Fibroblast of peridontal ligament (primary cell): ENCODE results near the gene CD36.

Source experiments
- DNase-seq: peaks from one replicate; pipeline ENCODE4 v3.0.0-alpha.2; 2010; ENCODE audit errors: extremely low read depth

The CD36 gene

GRCh38 chr7:80637911-80638765 lies at the start of gene CD36:
TSS of gene CD36 (plus strand) at chr7:80638642. CDS start at chr7:80646741, 8,099 bp downstream.
- no peak for DNase-seq

DNA sequence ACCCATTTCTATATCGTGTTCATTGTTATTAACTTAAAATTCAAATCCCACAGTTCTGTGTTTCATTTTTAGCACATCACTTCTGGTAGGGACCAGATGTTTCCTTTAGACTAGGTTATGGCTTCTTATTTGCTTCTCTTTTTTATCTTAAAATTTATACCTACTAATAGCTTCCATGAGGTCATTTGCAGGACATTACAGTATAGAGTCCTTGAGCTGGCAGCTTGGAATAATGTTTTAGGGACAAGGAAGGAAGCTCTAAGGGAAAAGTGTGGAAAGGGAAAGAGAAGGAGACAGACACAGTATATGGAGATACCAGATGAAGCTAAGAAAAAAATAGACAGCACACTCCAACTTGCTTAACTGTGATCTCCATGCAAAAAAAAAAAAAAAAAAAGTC lies 48.8 kb upstream of the CD36 start:
- no peak for DNase-seq

GRCh38 chr7:80591654-80592053 lies 46.8 kb upstream of the CD36 start:
- DNase-seq, result no peak

DNA sequence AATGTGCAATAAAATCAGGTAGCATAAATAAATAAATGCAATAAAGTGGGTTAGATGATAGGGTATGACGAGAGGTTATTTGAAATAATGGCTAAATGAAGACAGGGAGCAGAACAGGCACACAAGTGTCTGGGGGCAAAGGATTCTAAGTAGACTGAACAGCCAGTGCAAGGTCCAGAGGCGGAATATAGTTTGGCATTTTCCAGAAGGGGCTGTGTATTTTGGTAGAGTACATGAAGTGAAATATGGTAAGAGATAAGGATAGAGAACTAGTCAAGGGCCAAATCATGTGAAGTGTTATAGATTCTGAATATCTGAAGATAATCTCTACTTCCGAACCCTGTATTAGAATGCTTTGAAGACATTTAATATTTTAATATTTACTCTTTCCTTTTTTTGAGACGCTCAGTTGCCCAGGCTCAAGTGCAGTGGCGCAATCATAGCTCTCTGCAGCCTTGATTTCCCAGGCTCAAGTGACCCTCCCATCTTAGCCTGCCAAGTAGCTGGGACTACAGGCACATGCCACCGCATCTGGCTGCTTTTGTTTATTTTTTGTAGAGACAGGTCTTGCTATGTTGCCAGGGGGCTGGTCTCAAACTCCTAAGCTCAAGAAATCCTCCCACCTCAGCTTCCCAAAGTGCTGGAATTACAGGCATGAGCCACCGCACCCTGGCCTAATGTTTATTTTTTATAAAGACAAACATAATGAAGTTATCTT lies 44.4 kb upstream of the CD36 start:
- peak; percentile 17 for DNase-seq

DNA sequence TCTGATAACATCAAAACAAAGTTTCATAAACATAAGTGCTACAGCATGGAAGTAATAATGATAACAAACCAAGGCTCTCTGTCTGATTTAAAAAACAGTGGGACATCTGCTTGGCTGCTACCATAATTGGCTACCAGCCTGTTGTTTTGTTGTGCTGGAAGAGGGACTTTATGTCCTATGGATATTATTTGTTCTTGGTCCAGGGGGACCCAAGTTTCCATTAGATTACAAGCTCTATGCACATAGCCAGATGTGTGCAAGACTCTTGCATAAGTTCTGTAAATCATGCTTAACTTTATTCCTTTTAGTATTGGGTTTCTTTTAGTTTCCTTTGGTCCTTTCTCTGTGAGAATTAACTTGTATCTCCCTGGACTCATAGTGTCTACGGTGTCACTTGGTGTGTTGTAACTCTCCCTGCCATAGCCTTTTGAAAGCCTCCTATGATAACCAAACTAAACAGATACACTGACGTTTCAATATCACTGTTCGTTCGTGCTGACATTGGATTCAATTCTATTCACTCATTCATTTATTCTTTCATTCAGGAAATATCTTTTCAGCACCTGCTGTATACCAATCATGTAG lies 41.4 kb upstream of the CD36 start:
- DNase-seq, result no peak

GRCh38 chr7:80597875-80598274 lies 40.6 kb upstream of the CD36 start:
- DNase-seq, result no peak

GRCh38 chr7:80600046-80600445 lies 38.4 kb upstream of the CD36 start:
- DNase-seq, result no peak

DNA sequence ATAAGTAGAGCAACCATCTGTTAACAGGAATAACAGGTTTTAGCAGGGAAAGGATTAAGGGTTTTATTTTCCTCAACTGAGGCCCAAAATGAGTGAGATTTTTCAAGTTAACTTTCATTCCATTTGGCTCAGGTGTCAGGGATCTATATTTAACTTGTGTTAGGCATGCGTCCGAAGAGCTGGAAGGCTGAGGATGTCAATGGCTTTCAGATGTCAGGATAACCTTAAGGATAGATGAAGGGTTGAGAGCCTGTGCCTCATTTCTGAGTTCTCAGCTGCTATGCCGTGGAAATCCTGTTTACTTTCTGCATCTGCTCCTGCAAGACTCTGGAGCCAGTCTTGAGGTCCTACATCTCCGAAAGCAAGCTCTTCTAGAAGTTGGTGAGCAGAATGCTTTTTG lies 36.4 kb upstream of the CD36 start:
- no peak for DNase-seq

- no peak for DNase-seq
Measured at GRCh38 chr7:80603940-80604339, 34.5 kb upstream of the CD36 start.

DNA sequence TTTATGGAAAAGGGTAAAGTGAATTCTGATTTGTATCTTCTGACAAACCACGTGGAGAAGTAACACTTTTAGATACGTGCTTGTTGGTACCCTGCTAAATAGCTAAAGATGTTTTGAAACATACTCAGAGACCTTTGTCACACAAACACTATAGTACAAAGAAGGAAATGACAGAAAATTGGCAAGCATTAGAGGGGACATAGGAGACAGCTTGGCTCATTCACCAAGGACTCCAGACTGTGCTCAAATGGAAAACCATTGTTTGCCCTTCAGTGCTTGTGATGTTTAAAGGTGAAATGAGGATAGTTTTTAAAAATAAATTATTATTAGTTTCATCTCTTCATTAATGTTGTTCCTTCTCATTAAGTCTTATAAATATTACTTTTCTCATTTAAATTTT lies 34.0 kb upstream of the CD36 start:
- no peak for DNase-seq

DNA sequence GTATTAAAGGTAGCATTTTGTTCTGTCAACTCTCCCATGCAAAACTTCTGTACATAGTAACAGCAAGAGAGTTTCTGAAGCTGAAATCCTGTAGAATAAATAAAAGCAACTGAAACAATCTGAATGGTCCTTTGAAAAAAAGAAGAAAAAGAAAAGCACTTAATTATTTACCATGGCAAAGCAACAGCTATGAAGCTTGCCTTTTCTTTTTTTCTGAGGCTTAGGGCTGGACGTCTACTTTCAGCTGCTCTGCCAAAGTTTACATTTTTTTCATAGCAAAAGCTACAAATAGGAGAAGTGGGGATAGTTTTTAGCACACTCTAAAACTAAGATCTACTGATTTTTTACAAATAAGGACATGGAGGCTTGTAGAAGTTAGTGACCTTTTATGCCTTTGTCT lies 31.3 kb upstream of the CD36 start:
- DNase-seq, result peak; percentile 24

DNA sequence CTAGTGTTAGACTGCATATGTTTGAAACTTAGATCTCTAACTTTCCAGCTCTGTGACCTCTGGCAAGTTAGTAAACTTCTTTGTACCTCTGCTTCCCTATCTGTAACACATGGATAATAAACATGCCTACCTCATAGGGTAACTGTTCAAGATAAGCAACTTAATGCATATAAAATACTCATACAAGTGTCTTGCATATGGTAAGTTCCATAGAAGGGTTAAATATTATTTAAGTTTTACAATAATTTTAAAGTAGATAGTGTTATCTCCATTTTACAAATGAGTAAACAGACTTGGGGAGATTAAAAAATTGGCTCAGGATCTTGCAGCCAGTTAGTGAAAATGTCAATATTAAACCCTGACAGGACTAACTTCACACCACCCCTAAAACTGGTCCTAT lies 30.1 kb upstream of the CD36 start:
- DNase-seq, result no peak

GRCh38 chr7:80609751-80610150 lies 28.7 kb upstream of the CD36 start:
- DNase-seq, result no peak

- no peak for DNase-seq
Measured at GRCh38 chr7:80611353-80611752, 27.1 kb upstream of the CD36 start.

DNA sequence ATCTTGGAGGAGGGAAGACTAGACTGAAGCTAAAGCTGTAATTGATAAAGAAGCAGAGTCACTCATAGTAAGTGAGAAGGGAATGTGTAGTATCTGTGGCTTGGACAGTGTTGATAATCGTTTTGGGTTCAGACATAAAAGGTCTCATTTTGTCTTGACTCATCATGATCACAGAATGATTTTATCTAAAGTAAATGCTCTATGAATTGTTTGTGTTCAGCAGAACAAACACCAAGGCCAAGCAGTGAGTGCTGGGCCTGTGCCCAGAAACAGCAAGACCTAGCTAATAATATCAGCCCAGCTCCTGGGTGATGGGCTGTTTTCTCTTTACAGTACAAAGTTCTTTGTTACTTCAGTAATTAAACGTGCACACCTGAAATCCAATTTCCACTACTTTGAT lies 26.7 kb upstream of the CD36 start:
- DNase-seq, result peak; percentile 49

GRCh38 chr7:80612880-80613279 lies 25.6 kb upstream of the CD36 start:
- DNase-seq, result no peak

DNA sequence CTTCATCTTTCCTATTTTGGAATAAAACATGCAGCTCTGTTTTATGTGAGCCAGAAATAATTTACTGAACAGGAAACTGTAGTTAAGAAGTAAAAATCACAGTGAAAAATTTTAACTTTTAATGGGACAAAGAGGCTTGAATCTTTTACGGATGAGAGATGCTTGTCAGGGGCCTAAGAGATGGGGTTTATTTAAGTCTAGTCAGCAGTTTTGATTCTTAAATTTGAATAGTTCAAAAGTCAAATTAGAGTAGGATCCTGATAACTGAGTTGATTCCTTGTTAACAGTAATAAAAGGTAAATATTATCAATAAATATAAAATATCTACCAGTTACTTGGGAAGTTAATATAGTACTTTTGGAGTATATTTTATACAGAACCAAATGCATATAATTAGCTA lies 24.9 kb upstream of the CD36 start:
- no peak for DNase-seq

GRCh38 chr7:80614851-80615271 lies 23.6 kb upstream of the CD36 start:
- DNase-seq, result peak; percentile 31

DNA sequence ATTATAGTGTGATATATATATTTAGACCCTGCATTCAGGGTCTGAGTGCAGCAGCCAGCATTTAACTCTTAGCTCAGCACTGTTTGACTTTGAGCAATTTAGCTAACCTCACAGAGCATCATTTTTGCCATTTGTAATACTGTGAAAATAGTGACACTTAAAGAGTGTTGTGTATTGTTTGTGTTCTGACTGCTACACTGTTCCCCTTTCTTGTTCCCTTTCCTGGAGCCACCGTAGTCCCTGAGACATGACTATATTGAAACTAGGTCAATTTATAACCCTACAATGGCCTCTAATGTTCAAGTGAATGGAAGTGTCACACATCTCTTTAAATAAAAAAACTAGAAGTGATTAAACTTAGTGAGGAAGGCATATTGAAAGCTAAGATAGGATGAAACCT lies 20.3 kb upstream of the CD36 start:
- DNase-seq, result no peak

DNA sequence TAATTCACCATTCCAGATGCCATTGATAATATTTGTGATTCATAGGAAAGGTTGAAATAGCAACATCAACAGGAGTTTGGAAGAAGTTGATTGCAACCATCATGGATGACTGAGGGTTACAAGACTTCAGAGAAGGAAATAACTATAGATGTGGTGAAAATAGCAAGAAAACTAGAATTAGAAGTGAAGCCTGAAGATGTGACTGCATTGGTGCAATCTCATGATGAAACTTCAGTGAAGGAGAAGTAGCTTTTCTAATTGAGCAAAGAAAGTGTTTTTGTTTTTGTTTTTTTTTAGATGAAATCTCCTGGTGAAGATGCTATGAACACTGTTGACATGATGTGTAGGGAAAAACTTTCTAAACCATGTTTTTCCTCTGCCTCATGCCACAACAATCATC lies 18.7 kb upstream of the CD36 start:
- DNase-seq, result no peak

DNA sequence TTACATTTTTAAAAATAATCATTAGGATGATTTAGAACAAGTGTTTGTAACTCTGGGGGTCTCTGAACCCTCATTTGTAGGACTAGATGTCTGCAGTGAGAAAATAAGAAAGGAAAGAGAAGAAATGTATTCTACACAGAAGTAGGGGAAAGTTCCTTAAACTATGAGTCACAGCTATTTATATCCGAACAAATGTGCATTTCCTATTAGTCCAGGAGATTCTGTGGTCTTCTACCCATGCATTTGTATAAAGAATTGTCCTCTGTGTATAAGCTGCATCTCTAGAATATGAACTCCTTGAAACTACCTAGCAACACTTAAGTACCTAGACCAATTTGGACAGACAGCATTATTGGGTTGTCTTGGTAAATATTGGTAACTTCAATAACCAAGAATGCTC lies 15.9 kb upstream of the CD36 start:
- peak; percentile 70 for DNase-seq

DNA sequence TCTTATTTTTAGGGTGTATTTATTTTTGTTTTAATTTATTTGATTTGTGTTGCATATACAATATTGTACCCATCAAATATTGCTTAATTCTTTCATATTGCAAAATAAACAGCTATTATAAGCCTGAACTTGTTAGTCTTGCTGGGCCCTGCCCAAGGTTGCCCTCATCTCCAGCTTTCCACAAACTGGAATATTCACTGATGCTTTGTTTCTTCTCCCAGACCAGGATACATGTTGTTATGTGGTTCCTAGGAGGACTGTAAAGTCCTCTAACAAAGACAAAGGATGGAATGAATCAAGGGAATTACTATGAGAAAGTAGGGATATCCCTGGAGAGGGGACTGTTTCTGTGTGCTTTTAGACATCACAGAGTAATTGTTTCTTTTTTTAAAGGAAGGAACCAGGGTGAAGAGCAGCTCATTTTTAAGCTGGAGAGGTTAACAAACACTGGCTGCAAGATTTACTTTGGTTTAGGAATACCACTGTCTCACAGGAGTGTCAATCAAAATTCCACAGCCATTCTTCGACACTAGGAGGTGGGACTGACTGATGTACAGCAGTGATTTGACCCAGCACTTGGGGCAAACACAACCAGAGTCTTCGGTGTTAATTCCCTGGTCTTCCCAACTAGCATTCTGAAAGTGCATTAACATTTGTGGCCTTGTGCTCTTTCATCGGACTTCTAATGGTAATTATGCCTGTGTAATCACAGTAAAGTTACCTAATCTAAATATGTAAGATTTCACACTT lies 14.8 kb upstream of the CD36 start:
- DNase-seq, result no peak
